Astrocyte (in vitro differentiated cells and primary cell): ENCODE results near the gene RNF111. TPM values are rescaled to one million over a fixed set of nuclear protein-coding genes. Genes with fewer than 3 reads are reported as not detected.

Experiments
- DNase-seq: peaks from one replicate; pipeline ENCODE4 v3.0.0-alpha.2; 2010; ENCODE audit warnings: low read depth
- FAIRE-seq: peaks from 2 replicates; lab custom pipeline; 2011; peaks lifted over from hg19 to GRCh38; lab: Jason Lieb, UNC
- H2AFZ ChIP-seq: 2 replicates; pipeline ENCODE4 v1.6.0; 2012; ENCODE audit warnings: low read depth, low read length, inconsistent platforms
- H3K27ac ChIP-seq: 2 replicates; pipeline ENCODE4 v1.5.1; 2011; ENCODE audit warnings: low read depth, low read length, inconsistent platforms
- H3K27me3 ChIP-seq: 2 replicates; pipeline ENCODE4 v1.6.0; 2011; ENCODE audit warnings: low read length, inconsistent platforms; ENCODE audit not compliant: insufficient read depth
- H3K36me3 ChIP-seq: 2 replicates; pipeline ENCODE4 v1.5.1; 2011; ENCODE audit warnings: low read length, inconsistent platforms; ENCODE audit not compliant: insufficient read depth
- H3K4me1 ChIP-seq: 2 replicates; pipeline ENCODE4 v1.5.1; 2011; ENCODE audit warnings: low read length, inconsistent platforms; ENCODE audit not compliant: insufficient read depth
- H3K4me2 ChIP-seq: 2 replicates; pipeline ENCODE4 v1.6.0; 2012; ENCODE audit warnings: low read length, inconsistent platforms
- H3K4me3 ChIP-seq: 2 replicates; pipeline ENCODE4 v1.5.1; 2011; ENCODE audit warnings: low read depth, mild to moderate bottlenecking, low read length, inconsistent platforms; ENCODE audit not compliant: insufficient read depth
- H3K79me2 ChIP-seq: 2 replicates; pipeline ENCODE4 v1.6.0; 2012; ENCODE audit warnings: mild to moderate bottlenecking, low read length, inconsistent platforms; ENCODE audit not compliant: insufficient read depth
- H3K9ac ChIP-seq: 2 replicates; pipeline ENCODE4 v1.6.0; 2012; ENCODE audit warnings: mild to moderate bottlenecking, low read length, inconsistent platforms
- H3K9me3 ChIP-seq: 2 replicates; pipeline ENCODE4 v1.5.1; 2012; ENCODE audit warnings: low read depth, mild to moderate bottlenecking, low read length, inconsistent platforms; ENCODE audit not compliant: insufficient read depth
- H4K20me1 ChIP-seq: 2 replicates; pipeline ENCODE4 v1.6.0; 2012; ENCODE audit warnings: low read length, inconsistent platforms; ENCODE audit not compliant: insufficient read depth
- H3K27ac Mint-ChIP-seq: one replicate; pipeline ENCODE4 v1.8.0; 2021; ENCODE audit warnings: mild to moderate bottlenecking, mixed read lengths; ENCODE audit not compliant: unreplicated experiment
- H3K27me3 Mint-ChIP-seq: one replicate; pipeline ENCODE4 v1.8.0; 2021; ENCODE audit warnings: low read depth, mixed read lengths; ENCODE audit not compliant: unreplicated experiment
- H3K36me3 Mint-ChIP-seq: one replicate; pipeline ENCODE4 v1.8.0; 2021; ENCODE audit warnings: low read depth, mixed read lengths; ENCODE audit not compliant: unreplicated experiment
- H3K4me1 Mint-ChIP-seq: one replicate; pipeline ENCODE4 v1.8.0; 2021; ENCODE audit warnings: low read depth, mixed read lengths; ENCODE audit not compliant: unreplicated experiment
- H3K4me3 Mint-ChIP-seq: one replicate; pipeline ENCODE4 v1.8.0; 2021; ENCODE audit warnings: mild to moderate bottlenecking, moderate library complexity, mixed read lengths; ENCODE audit not compliant: unreplicated experiment
- H3K9me3 Mint-ChIP-seq: one replicate; pipeline ENCODE4 v1.8.0; 2021; ENCODE audit warnings: mild to moderate bottlenecking, mixed read lengths; ENCODE audit not compliant: unreplicated experiment
- EZH2 ChIP-seq: IDR thresholded peaks from 2 replicates; pipeline ENCODE4 v1.6.1; 2012; ENCODE audit warnings: mild to moderate bottlenecking, low read length, inconsistent platforms; ENCODE audit not compliant: insufficient read depth
- total RNA-seq: library from RNA; stranded (reverse); gene quantifications from 2 replicates; pipeline ENCODE4 v1.2.1, GENCODE V29; 2021
- TF ChIP-seq, protein P1 (sequence below): IDR thresholded peaks from 2 replicates; pipeline ENCODE4 v1.5.1; 2011; ENCODE audit warnings: low read depth, mild to moderate bottlenecking, inconsistent platforms, low read length, moderate library complexity; ENCODE audit not compliant: insufficient read depth

The RNF111 gene
- total RNA-seq, 1 donor from 2014 or later = 44.1 TPM

GRCh38 chr15:59069430-59069829 lies 82.0 kb downstream of the RNF111 start:
- Histone ChIP-seq H3K9me3 (no peaks in the 10 kb centered on the region), H3K27ac (no peak overlapping the region), H4K20me1 (no peaks in the 10 kb centered on the region), H3K4me1 (no peaks in the 10 kb centered on the region), H3K79me2 (no peaks in the 10 kb centered on the region), H3K9ac (no peak overlapping the region), H2AFZ (no peak overlapping the region), H3K4me2 (no peak overlapping the region), H3K27me3 (no peaks in the 10 kb centered on the region), H3K36me3 (peaks cover 17% of the 10 kb centered on the region), H3K4me3 (no peak overlapping the region)
- Mint-ChIP-seq H3K27ac (no peak overlapping the region), H3K27me3 (no peaks in the 10 kb centered on the region), H3K9me3 (peaks cover 7% of the 10 kb centered on the region), H3K36me3 (peaks cover 25% of the 10 kb centered on the region), H3K4me1 (no peaks in the 10 kb centered on the region), H3K4me3 (no peak overlapping the region)
- TF ChIP-seq EZH2 = no peak
- FAIRE-seq (no peak), DNase-seq (no peak)

- no peaks in the 10 kb centered on the region for H3K27me3 Mint-ChIP-seq
Observed at GRCh38 chr15:59074607-59075006, 87.1 kb downstream of the RNF111 start.

GRCh38 chr15:59087731-59088130 lies 100.3 kb downstream of the RNF111 start:
- Mint-ChIP-seq H3K4me1 (no peaks in the 10 kb centered on the region), H3K9me3 (no peaks in the 10 kb centered on the region), H3K36me3 (peaks cover 3% of the 10 kb centered on the region), H3K27me3 (no peaks in the 10 kb centered on the region), H3K27ac (no peak overlapping the region), H3K4me3 (no peak overlapping the region)
- Histone ChIP-seq H3K36me3 (peaks cover 24% of the 10 kb centered on the region), H4K20me1 (peaks cover 5% of the 10 kb centered on the region), H2AFZ (no peak overlapping the region), H3K4me3 (no peak overlapping the region), H3K9ac (no peak overlapping the region), H3K4me2 (no peak overlapping the region), H3K27me3 (no peaks in the 10 kb centered on the region), H3K4me1 (no peaks in the 10 kb centered on the region), H3K27ac (no peak overlapping the region), H3K9me3 (no peaks in the 10 kb centered on the region), H3K79me2 (no peaks in the 10 kb centered on the region)
- TF ChIP-seq, protein P1, sequence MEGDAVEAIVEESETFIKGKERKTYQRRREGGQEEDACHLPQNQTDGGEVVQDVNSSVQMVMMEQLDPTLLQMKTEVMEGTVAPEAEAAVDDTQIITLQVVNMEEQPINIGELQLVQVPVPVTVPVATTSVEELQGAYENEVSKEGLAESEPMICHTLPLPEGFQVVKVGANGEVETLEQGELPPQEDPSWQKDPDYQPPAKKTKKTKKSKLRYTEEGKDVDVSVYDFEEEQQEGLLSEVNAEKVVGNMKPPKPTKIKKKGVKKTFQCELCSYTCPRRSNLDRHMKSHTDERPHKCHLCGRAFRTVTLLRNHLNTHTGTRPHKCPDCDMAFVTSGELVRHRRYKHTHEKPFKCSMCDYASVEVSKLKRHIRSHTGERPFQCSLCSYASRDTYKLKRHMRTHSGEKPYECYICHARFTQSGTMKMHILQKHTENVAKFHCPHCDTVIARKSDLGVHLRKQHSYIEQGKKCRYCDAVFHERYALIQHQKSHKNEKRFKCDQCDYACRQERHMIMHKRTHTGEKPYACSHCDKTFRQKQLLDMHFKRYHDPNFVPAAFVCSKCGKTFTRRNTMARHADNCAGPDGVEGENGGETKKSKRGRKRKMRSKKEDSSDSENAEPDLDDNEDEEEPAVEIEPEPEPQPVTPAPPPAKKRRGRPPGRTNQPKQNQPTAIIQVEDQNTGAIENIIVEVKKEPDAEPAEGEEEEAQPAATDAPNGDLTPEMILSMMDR = no peak
- no peak for TF ChIP-seq EZH2
- DNase-seq (no peak), FAIRE-seq (no peak)

More at GRCh38 chr15:59074607-59075006, 87.1 kb downstream of the RNF111 start:
- DNase-seq (no peak), FAIRE-seq (no peak)
- H2AFZ ChIP-seq = no peak overlapping the region
- H3K4me2 ChIP-seq = no peak overlapping the region
- no peak overlapping the region for H3K9ac ChIP-seq
- no peak overlapping the region for H3K27ac ChIP-seq
- H3K4me3 Mint-ChIP-seq = no peak overlapping the region
- H3K27ac Mint-ChIP-seq = no peak overlapping the region
- no peaks in the 10 kb centered on the region for H4K20me1 ChIP-seq
- TF ChIP-seq, protein P1 = no peak
- TF ChIP-seq EZH2 = no peak
- no peaks in the 10 kb centered on the region for H3K4me1 Mint-ChIP-seq
- no peak overlapping the region for H3K4me3 ChIP-seq
- no peaks in the 10 kb centered on the region for H3K9me3 ChIP-seq
- H3K9me3 Mint-ChIP-seq = peaks cover 9% of the 10 kb centered on the region
- no peaks in the 10 kb centered on the region for H3K4me1 ChIP-seq
- no peaks in the 10 kb centered on the region for H3K27me3 ChIP-seq
- H3K36me3 Mint-ChIP-seq = peaks cover 18% of the 10 kb centered on the region
- H3K79me2 ChIP-seq = no peaks in the 10 kb centered on the region
- H3K36me3 ChIP-seq = peaks cover 25% of the 10 kb centered on the region
